Endothelial cell of umbilical vein (primary cell): ENCODE results near the gene ZNF614. TPM values are rescaled to one million over a fixed set of nuclear protein-coding genes. Genes with fewer than 3 reads are reported as not detected.

Source experiments
- BruUV-seq: library from RNA; stranded (reverse); fragments of 400-500 nt; replicated peaks from 2 replicates; lab custom pipeline; 2021; lab: Mats Ljungman, UMichigan
- CTCF ChIA-PET: fragments of 300-600, 350-600 bp; sonication (Branson Sonifier 250); formaldehyde crosslinking; loops from one replicate; lab custom pipeline; 2021; ENCODE audit warnings: antibody characterized with exemption, inconsistent platforms; lab: Charles Lee
- POLR2A ChIA-PET: fragments of 300-600, 350-600 bp; sonication (Branson Sonifier 250); formaldehyde crosslinking; loops from one replicate; lab custom pipeline; 2021; ENCODE audit warnings: antibody characterized with exemption, inconsistent platforms; lab: Charles Lee
- DNase-seq: peaks from one replicate; pipeline ENCODE4 v3.0.0-alpha.2; 2011; ENCODE audit warnings: low read depth, low spot score
- FAIRE-seq: peaks from 2 replicates; lab custom pipeline; 2011; peaks lifted over from hg19 to GRCh38; lab: Jason Lieb, UNC
- H2AFZ ChIP-seq: 2 replicates; pipeline ENCODE4 v1.6.0; 2012; ENCODE audit warnings: low read depth, low read length, control low read depth, inconsistent platforms
- H3K27ac ChIP-seq: 2 replicates; pipeline ENCODE4 v1.5.1; 2011; ENCODE audit warnings: low read depth, mild to moderate bottlenecking, control low read depth, low read length, moderate library complexity; ENCODE audit not compliant: insufficient read depth
- H3K27me3 ChIP-seq, 2 experiments: 2 replicates each; pipeline versions ENCODE4 v1.6.0 to v1.6.1; 2011; ENCODE audit warnings: low read length in 2 of 2, mixed read lengths in 1 of 2; ENCODE audit not compliant: control insufficient read depth in 2 of 2, insufficient read depth in 2 of 2
- H3K36me3 ChIP-seq, 2 experiments: 2 replicates in 1 of 2; 3 replicates in 1 of 2; pipeline ENCODE4 v1.5.1; 2011; ENCODE audit warnings: low read length in 2 of 2, mild to moderate bottlenecking in 1 of 2, moderate library complexity in 1 of 2; ENCODE audit not compliant: control insufficient read depth in 2 of 2, insufficient read depth in 2 of 2; ENCODE audit errors: extremely low read depth in 1 of 2
- H3K4me1 ChIP-seq: 3 replicates; pipeline ENCODE4 v1.5.1; 2011; ENCODE audit warnings: mild to moderate bottlenecking, low read length; ENCODE audit not compliant: control insufficient read depth, insufficient read depth; ENCODE audit errors: extremely low read depth
- H3K4me2 ChIP-seq: 2 replicates; pipeline ENCODE4 v1.6.1; 2011; ENCODE audit warnings: low read length, control low read depth, mixed read lengths; ENCODE audit not compliant: insufficient read depth
- H3K4me3 ChIP-seq, 3 experiments: fragments of 200-600 bp in 1 of 3; sonication (generic), shearing (Covaris generic) in 1 of 3; replicated peaks in 1 of 3; 2 replicates each; pipeline ENCODE4 v1.5.1; 2011 to 2016; ENCODE audit warnings: control low read depth in 3 of 3, low read length in 3 of 3, mild to moderate bottlenecking in 2 of 3, inconsistent platforms in 1 of 3, low read depth in 1 of 3, moderate library complexity in 1 of 3; ENCODE audit not compliant: insufficient read depth in 1 of 3
- H3K79me2 ChIP-seq: 2 replicates; pipeline ENCODE4 v1.6.0; 2012; ENCODE audit warnings: low read length, inconsistent platforms; ENCODE audit not compliant: control insufficient read depth, insufficient read depth
- H3K9ac ChIP-seq: replicated peaks from 2 replicates; pipeline ENCODE3; 2011; ENCODE audit warnings: low read length, control low read depth; ENCODE audit not compliant: insufficient read depth; ENCODE audit errors: extremely low read depth
- H3K9me1 ChIP-seq: replicated peaks from 3 replicates; pipeline ENCODE4 v1.6.0; 2011; ENCODE audit warnings: mild to moderate bottlenecking, low read length; ENCODE audit not compliant: control insufficient read depth, insufficient read depth; ENCODE audit errors: extremely low read depth
- H3K9me3 ChIP-seq: replicated peaks from 2 replicates; pipeline ENCODE4 v1.5.1; 2012; ENCODE audit warnings: low read length, inconsistent platforms; ENCODE audit not compliant: control insufficient read depth, insufficient read depth
- H4K20me1 ChIP-seq: replicated peaks from 2 replicates; pipeline ENCODE3; 2011; ENCODE audit warnings: mild to moderate bottlenecking, low read length; ENCODE audit not compliant: control insufficient read depth, insufficient read depth; ENCODE audit errors: extremely low read depth
- CTCF ChIP-seq, 2 donors: IDR thresholded peaks; 1 replicate in 1 of 2; 2 replicates in 1 of 2; pipeline ENCODE4 v1.5.1; 2011; ENCODE audit warnings: low read length in 2 of 2, mild to moderate bottlenecking in 2 of 2, moderate library complexity in 2 of 2, control low read depth in 1 of 2, inconsistent platforms in 1 of 2, low read depth in 1 of 2; ENCODE audit not compliant: insufficient read depth in 1 of 2; ENCODE audit errors: extremely low read depth in 1 of 2
- EZH2 ChIP-seq: IDR thresholded peaks from 2 replicates; pipeline ENCODE4 v1.6.1; 2012; ENCODE audit warnings: borderline replicate concordance, low read depth, mild to moderate bottlenecking, moderate library complexity, low read length, inconsistent platforms; ENCODE audit not compliant: severe bottlenecking
- FOS ChIP-seq: IDR thresholded peaks from 2 replicates; pipeline ENCODE4 v1.6.1; 2011; ENCODE audit warnings: mild to moderate bottlenecking, low read length, moderate library complexity, borderline replicate concordance; ENCODE audit not compliant: insufficient read depth
- GATA2 ChIP-seq: IDR thresholded peaks from 2 replicates; pipeline ENCODE4 v1.7.0; 2011; ENCODE audit warnings: low read depth, mild to moderate bottlenecking, moderate library complexity, mixed read lengths, low read length; ENCODE audit not compliant: insufficient read length, insufficient read depth
- JUN ChIP-seq: IDR thresholded peaks from 2 replicates; pipeline ENCODE4 v1.6.1; 2011; ENCODE audit warnings: borderline replicate concordance, low read depth; ENCODE audit not compliant: insufficient read length, insufficient read depth
- MAX ChIP-seq: IDR thresholded peaks from 2 replicates; pipeline ENCODE4 v1.6.1; 2011; ENCODE audit not compliant: insufficient read depth, insufficient read length
- MYC ChIP-seq: IDR thresholded peaks from one replicate; pipeline ENCODE4 v1.6.1; 2011; ENCODE audit warnings: mild to moderate bottlenecking, low read depth, low read length
- POLR2A ChIP-seq: IDR thresholded peaks from 2 replicates; pipeline ENCODE4 v1.6.1; 2012; ENCODE audit warnings: low read depth, mild to moderate bottlenecking, control low read depth, low read length
- POLR2AphosphoS5 ChIP-seq: IDR thresholded peaks from 2 replicates; pipeline ENCODE4 v1.6.1; 2012; ENCODE audit warnings: low read depth, mild to moderate bottlenecking, control low read depth, low read length, moderate library complexity; ENCODE audit not compliant: insufficient read depth
- dilution Hi-C: fragments of 300-500 bp; cut with MboI; formaldehyde crosslinking; loops from one replicate; pipeline ENCODE4 v1.15.0; 2019; ENCODE audit warnings: low sequenced_read_pairs; ENCODE audit not compliant: extremely low pct_ligation_motif_present
- intact Hi-C: fragments of 100-400 bp; cut with micrococcal nuclease; formaldehyde crosslinking; loops from one replicate; pipeline ENCODE4 v1.10.0; 2022
- polyA plus RNA-seq, 4 experiments: library from polyadenylated mRNA; depleted of rRNA in 3 of 4; stranded (reverse) in 3 of 4; unstranded in 1 of 4; fragments of >200 nt; gene quantifications; 2 replicates each; pipeline versions ENCODE4 v1.2.1 to v1.2.3, GENCODE V29; 2011 to 2012; ENCODE audit warnings: missing spikeins in 1 of 4
- total RNA-seq: library from RNA; stranded (reverse); gene quantifications from 2 replicates; pipeline ENCODE4 v1.2.3, GENCODE V29; 2021

Gene ZNF614
- total and polyA plus RNA-seq, 2 donors (not counting 3 experiments of a cell fraction or from before 2014, with no cell fraction given): 2.5 to 7.8 TPM

DNA sequence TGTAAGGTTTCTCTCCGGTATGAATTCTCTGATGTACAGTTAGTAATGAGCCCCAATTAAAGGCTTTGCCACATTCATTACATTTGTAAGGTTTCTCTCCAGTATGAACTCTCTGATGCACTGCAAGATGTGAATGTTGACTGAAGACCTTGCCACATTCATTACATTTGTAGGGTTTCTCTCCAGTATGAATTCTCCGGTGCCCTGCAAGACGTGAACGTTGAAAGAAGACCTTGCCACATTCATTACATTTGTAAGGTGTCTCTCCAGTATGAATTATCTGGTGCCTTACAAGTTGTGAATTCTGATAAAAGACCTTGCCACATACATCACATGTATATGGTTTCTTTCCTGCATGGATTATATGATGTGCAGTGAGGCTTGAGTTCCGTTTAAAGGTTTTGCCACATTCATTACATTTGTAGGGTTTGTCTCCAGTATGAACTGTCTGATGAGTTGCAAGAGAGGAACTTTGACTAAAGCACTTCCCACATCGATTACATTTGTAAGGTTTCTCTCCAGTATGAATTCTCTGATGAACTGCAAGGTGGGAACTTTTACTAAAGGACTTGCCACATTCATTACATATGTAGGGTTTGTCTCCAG lies 38.2 kb upstream of the ZNF614 start:
- Histone ChIP-seq H3K36me3 (peaks cover 0 to 23% of the 10 kb centered on the region in 2 experiments), H3K9me1 (no peaks in the 10 kb centered on the region), H3K4me2 (no peak overlapping the region), H3K79me2 (peaks cover 4% of the 10 kb centered on the region), H3K4me1 (no peaks in the 10 kb centered on the region), H3K27me3 (no peaks in the 10 kb centered on the region), H2AFZ (no peak overlapping the region), H3K9me3 (peaks cover 27% of the 10 kb centered on the region), H3K27ac (no peak overlapping the region), H3K4me3 (no peak overlapping the region), H3K9ac (no peak overlapping the region), H4K20me1 (peaks cover 3% of the 10 kb centered on the region)
- dilution Hi-C loops (no loop called here), intact Hi-C loops (no loop called here)
- FAIRE-seq (no peak), DNase-seq (no peak)
- TF ChIP-seq EZH2: no peak
- TF ChIP-seq POLR2A: no peak
- TF ChIP-seq CTCF (IDR thresholded peaks at IDR 0.05; ENCODE audit: extremely low read depth in 1 of 2, insufficient read depth in 1 of 2, low read depth in 1 of 2, low read length in 2 of 2): no peak
- no peak for TF ChIP-seq FOS
- no peak for TF ChIP-seq JUN
- no peak for TF ChIP-seq MYC
- no peak for TF ChIP-seq POLR2AphosphoS5
- no peak for TF ChIP-seq GATA2
- no peak for TF ChIP-seq MAX
- no TSS peak for BruUV-seq
- ChIA-PET CTCF (no interaction called here), POLR2A (no interaction called here)
